GM18502 (cell line): ENCODE data around the gene SLC47A2.

ENCODE experiments used
- ATAC-seq: cut with Tn5 transposase; IDR thresholded peaks from one replicate; pipeline ENCODE4 v1.9.1; 2021; ENCODE audit warnings: mild to moderate bottlenecking; ENCODE audit not compliant: unreplicated experiment, poor library complexity

Gene SLC47A2

GRCh38 chr17:19747829-19748806, 31.7 kb upstream of the SLC47A2 start, which contains the start of gene ALDH3A1:
Gene ALDH3A1 (minus strand): TSS chr17:19748298. CDS start chr17:19745129, 3,169 bp downstream.
- ATAC-seq, result no peak

DNA sequence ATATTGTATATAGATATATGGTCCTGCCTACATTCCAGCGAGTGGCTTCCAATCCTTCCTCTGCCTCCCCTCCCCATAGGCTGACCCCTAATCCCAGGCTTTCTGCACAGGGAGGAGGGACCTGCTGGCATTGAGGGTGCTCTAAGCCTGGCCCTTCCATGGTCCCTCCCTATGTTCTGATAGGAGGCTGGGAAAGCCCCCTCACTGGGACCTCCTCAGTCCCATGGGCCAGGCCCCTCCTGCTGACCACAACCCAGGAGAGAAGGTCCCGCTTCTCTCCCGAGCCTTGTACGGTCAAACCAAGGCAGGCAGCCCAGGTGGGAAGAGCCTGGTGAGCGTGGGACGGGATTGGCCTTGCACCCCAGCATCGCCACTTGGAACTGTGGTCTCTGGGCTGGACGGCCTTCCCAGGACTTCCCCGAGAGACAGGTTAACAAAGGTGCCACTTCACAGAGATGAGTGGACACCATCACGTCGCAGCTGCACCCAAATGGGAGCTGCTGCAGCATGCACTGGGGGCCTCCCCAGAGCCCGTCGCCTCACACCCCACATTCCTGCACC, 30.9 kb upstream of the SLC47A2 start:
- ATAC-seq, result no peak

GRCh38 chr17:19746517-19746916, 30.1 kb upstream of the SLC47A2 start:
- ATAC-seq, result no peak

GRCh38 chr17:19744922-19745757, 28.8 kb upstream of the SLC47A2 start:
- ATAC-seq, result no peak

DNA sequence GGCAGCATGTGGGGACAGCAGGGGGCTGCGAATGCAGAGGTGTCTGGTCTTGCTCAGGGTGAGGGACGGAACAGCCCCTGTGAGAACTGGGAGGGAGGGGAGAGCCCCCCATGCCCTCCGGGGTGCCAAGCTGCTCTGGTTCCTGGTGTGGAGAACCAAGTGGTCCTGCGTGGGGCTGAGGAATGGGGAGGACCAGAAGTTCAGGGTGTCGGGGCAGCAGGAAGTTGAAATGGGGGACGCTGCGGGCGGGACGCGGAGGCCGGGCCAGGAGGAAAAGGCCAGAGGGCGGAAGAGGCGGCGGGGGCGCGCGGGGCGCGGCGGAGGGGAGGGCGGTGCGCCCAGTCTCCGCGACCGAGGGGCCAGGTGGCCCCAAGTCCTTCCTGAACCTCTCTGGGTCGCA, 28.1 kb upstream of the SLC47A2 start:
- ATAC-seq, result no peak

GRCh38 chr17:19743101-19744100, 27.0 kb upstream of the SLC47A2 start:
- no peak for ATAC-seq

GRCh38 chr17:19742495-19742894, 26.1 kb upstream of the SLC47A2 start:
- no peak for ATAC-seq

DNA sequence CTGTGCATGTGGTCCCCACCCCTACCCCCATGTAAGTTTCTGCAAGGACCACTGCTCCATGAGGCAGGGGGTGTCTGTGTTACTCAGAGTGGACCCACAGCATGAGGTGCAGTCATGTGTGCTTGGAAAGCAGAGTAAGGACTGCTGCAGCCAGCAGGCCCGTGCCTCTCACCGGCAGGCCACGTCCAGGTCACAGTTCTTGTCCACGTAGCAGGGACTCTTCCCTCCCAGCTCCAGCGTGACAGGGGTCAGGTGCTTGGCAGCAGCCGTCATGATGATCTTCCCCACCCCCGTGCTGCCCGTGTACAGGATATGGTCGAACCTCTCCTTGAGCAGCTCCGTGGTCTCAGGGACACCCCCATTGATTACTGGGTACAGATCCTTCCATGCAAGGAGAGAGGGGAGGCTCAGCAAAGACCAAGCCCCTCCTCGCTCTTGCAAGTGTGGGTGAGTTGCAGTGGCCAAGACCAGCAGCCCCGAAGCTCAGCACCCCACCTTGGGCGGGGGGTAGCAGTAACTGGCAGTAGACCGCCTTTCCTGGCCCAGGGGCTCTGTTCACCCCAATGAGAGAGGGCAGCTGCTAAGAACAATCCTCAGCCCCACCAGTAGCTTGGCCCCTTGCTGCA, 25.6 kb upstream of the SLC47A2 start:
- no peak for ATAC-seq

DNA sequence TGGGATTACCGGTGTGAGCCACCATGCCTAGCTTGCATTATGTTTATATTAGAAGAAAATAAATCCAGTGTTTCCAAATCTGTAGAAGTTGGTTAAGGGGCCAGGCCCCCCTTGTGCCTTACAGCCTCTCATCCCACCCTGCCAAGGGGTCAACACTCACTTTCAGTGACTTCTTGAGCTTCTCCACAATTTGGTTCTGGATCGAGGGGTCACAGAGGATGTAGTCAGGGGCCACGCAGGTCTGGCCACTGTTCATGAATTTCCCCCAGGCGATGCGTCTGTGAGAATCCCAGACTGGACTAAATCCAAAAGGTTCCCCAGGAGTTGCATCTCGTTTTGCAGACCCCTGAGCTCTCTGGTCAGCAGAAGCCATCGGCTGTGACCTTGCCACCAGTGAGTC, 24.5 kb upstream of the SLC47A2 start:
- no peak for ATAC-seq

DNA sequence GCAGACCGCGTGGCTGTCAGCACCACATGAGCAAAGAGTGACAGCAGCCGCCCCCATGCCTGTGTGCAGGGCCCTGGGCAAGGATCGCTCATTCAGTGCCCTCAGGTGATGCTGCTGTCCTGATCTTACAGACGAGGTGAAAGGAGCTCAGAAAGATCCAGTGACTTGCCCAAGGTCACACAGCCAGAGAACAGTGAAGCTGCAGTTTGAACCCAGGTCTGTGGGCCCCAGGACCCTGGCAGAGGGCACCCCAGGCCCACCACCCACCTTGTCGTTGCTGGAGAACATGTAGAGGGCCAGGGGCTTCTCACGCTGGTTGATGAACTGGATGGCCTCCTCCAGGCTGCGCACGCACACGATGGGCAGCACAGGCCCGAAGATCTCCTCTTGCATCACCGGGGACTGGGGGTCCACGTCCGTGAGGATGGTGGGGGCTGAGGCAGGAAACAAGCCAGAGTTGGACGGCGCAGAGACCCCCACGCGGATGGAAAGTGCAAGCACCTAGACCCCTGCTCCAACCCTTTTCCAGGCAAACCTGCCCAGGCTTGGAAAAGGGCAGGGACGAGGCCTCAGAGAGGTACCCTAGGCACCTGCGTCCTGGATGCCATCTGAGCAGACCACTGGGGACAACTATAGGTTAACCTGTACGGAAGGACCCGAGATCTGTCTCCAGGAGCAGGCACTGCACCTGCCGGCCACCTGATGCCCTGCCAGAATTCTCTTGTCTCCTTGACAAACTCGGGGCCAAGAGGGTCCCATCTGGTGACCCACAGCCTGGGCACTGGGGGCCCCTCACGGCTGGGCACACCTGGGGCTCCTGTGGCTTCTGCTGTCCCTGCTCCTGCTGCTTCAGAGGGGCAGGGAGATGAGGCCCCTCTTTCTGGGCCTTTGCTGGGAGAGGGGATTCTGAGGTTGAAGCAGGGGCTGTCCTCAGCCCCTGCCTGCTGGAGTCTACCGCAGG, 23.1 kb upstream of the SLC47A2 start:
- no peak for ATAC-seq

- no peak for ATAC-seq
Measured at GRCh38 chr17:19738757-19739156, 22.4 kb upstream of the SLC47A2 start.

DNA sequence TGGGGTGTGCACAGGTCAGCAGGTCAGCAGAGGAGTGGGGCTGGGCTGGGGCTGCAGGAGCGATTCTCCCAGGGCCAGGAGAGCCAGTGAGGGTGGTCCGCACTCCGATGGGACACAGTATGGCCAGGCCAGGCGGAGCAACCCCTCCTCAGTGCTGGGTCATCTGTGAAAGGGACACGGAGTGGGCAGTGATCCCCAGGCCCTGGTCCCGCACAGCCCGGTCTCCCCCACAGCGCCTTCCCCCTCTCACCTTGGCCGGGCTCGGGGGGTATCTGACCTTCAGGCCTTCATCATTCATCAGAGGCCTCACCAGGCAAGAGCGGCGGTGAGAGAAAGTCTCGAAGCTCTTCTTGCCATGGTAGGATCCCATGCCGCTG, 21.7 kb upstream of the SLC47A2 start:
- ATAC-seq, result no peak

- no peak for ATAC-seq
Measured at GRCh38 chr17:19737305-19738072, 21.1 kb upstream of the SLC47A2 start.

- ATAC-seq, result no peak
Measured at GRCh38 chr17:19736071-19736470, 19.7 kb upstream of the SLC47A2 start.

- no peak for ATAC-seq
Measured at GRCh38 chr17:19733953-19734526, 17.7 kb upstream of the SLC47A2 start.

GRCh38 chr17:19731626-19732025, 15.2 kb upstream of the SLC47A2 start:
- no peak for ATAC-seq

DNA sequence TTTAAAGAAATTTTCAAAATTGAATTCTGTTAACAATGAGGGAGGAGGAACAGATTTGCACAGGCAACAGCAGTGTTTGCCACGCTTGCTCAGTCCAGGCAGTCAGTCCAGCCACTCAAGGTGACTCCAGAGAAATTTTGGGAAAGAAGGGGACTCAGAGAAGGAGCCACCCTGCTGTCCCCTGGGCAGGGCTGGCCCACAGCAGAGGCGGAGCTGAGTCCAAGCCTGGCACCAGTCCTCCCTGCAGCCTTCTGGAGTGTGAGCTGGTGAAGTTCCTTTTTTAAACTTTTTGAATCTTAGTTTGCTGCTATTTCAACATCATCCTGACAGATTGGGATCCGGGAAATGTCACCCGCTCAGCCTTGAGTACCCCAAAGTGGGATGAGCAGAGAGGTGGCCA, 14.5 kb upstream of the SLC47A2 start:
- no peak for ATAC-seq
